Fibroblast of skin of scalp (primary cell): Measurements from ENCODE around the gene PLIN4. TPM values are rescaled to one million over a fixed set of nuclear protein-coding genes. Genes with fewer than 3 reads are reported as not detected.
"Not testable (repeated sequence)": the region's sequence is repeated elsewhere in the genome, so short reads cannot be mapped to it uniquely, and the experiment has no call there.

ENCODE experiments used
- DNase-seq: peaks from one replicate; pipeline ENCODE4 v3.0.0-alpha.2; 2013
- polyA plus RNA-seq, 2 experiments: library from polyadenylated mRNA; unstranded; fragments of 120-200 nt; gene quantifications; one replicate each; pipeline ENCODE4 v1.2.1, GENCODE V29; 2013; ENCODE audit not compliant: insufficient read length in 2 of 2

Gene PLIN4, protein sequence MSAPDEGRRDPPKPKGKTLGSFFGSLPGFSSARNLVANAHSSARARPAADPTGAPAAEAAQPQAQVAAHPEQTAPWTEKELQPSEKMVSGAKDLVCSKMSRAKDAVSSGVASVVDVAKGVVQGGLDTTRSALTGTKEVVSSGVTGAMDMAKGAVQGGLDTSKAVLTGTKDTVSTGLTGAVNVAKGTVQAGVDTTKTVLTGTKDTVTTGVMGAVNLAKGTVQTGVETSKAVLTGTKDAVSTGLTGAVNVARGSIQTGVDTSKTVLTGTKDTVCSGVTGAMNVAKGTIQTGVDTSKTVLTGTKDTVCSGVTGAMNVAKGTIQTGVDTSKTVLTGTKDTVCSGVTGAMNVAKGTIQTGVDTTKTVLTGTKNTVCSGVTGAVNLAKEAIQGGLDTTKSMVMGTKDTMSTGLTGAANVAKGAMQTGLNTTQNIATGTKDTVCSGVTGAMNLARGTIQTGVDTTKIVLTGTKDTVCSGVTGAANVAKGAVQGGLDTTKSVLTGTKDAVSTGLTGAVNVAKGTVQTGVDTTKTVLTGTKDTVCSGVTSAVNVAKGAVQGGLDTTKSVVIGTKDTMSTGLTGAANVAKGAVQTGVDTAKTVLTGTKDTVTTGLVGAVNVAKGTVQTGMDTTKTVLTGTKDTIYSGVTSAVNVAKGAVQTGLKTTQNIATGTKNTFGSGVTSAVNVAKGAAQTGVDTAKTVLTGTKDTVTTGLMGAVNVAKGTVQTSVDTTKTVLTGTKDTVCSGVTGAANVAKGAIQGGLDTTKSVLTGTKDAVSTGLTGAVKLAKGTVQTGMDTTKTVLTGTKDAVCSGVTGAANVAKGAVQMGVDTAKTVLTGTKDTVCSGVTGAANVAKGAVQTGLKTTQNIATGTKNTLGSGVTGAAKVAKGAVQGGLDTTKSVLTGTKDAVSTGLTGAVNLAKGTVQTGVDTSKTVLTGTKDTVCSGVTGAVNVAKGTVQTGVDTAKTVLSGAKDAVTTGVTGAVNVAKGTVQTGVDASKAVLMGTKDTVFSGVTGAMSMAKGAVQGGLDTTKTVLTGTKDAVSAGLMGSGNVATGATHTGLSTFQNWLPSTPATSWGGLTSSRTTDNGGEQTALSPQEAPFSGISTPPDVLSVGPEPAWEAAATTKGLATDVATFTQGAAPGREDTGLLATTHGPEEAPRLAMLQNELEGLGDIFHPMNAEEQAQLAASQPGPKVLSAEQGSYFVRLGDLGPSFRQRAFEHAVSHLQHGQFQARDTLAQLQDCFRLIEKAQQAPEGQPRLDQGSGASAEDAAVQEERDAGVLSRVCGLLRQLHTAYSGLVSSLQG (N-terminal part only)
- 0.29 TPM for polyA plus RNA-seq (2013, experiment 1 of 2; ENCODE audit: insufficient read length)
- polyA plus RNA-seq (2013, experiment 2 of 2; ENCODE audit: insufficient read length), result 0.39 TPM

DNA sequence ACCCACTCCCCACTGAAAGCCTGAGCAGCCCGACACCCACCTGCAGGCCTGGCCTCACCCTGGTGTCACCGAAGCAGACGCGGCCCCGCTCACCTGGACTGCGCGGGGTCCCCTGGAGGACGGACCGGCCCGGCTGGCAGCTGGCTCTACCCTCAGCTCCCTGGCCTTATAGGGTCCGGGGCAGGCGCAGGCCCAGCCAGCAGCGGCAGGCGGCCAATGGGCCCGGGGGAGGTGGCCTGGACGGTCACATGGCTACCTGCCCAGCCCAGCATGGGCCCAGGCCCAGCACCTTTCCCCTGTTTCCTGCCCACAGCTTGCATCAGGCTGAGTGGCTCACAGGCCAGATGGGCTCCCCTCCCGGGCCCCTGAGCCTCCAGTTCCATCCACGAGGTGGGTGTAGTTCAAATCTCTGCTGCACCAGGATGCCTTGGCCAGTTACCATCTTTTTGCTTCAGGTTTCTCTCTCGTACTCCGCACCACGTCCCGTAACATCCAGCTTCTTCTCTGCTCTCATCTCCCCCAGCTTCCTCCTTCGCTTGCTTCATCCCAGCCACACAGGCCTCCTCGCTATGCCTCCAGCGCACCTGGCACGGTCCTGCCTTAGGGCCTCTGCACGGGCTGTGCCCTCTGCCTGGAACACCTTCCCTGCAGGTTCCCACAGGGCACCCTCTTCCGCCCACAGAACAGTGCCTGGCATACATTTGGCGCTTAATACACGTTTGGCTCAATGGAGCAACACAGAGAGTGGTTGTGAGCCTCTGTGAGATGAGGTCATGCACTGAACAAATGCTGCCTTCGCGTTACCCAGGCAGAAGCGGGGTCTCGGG lies at the start of gene PLIN4:
Gene PLIN4 (minus strand): TSS at position 142 of the 827 bp plus-strand sequence. CDS start 214 bp downstream, outside the sequence.
- no peak for DNase-seq

DNA sequence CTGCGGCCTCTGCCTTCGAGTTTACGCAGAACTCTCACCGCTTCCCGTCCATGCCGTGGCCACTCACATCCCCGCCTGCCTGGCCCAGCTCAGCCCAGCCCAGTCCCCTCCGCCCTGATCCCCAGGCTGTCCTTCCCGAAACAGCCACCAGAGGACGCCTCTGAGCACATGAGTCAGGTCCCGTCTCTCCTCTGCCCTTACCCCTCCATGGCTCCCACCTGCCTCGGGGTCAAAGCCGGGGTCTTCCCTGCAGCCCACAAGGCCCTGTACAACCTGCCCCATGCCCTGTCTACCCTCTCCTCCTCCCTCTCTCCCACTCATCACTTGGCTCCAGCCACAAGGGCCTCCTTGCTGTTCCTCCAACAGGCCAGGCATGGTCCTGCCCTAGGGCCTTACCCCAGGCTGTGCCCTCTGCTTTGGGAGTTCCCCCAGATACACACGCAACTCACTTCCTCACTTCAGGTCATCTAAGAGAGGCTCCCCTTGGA lies 49.3 kb upstream of the PLIN4 start:
- peak; percentile 51 for DNase-seq

DNA sequence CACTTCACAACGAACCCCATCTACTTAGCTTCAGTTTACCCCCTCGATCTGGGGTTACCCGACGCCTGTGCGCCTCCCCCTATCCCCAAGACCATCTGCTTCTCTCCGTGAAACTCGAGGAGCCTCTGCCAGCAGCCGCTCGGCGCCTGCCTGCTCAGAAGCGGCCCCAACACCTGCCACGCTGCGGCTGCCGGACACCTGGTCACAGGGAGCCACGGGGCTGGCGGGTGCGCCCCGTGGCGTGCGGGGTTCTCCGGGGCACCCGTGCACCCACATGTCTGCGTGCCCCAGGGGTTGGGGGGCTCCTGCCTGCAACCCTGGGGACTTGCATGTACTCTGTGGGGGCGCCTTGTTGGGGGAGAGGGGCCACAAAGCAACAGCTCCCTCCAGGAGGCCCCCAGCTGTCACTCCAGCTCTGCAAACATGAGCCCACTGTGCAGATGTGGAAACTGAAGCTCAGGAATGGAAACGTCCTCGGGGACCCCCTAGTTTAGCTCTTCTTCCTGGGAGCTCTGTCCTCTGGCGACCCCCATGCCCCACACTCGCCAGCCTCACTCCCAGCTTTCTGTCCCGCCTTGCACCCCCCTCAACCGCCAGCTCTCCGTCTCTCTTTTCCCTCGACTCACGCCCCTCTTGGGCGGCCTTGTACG lies 48.2 kb upstream of the PLIN4 start:
- DNase-seq, result no peak

DNA sequence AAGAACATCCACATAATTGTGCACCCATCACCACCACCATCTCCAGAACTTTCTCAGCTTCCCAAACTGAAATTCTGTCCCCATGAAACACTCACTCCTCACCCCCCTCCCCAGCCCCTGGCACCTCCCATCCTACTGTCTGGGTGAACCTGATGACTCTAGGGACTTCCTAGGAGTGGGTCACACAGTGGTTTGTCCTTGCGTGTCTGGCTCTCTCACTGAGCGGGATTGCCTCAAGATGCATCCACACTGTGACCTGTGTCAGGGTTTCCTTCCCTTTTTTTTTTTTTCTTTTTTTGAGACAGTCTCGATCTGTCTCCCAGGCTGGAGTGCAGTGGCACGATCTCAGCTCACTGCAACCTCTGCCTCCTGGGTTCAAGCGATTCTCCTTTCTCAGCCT lies 45.3 kb upstream of the PLIN4 start:
- DNase-seq, result not testable (repeated sequence)

DNA sequence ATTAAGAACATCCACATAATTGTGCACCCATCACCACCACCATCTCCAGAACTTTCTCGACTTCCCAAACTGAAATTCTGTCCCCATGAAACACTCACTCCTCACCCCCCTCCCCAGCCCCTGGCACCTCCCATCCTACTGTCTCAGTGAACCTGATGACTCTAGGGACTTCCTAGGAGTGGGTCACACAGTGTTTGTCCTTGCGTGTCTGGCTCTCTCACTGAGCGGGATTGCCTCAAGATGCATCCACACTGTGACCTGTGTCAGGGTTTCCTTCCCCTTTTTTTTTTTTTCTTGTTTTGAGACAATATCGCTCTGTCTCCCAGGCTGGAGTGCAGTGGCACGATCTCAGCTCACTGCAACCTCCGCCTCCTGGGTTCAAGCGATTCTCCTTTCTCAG lies 43.8 kb upstream of the PLIN4 start:
- DNase-seq, result not testable (repeated sequence)

DNA sequence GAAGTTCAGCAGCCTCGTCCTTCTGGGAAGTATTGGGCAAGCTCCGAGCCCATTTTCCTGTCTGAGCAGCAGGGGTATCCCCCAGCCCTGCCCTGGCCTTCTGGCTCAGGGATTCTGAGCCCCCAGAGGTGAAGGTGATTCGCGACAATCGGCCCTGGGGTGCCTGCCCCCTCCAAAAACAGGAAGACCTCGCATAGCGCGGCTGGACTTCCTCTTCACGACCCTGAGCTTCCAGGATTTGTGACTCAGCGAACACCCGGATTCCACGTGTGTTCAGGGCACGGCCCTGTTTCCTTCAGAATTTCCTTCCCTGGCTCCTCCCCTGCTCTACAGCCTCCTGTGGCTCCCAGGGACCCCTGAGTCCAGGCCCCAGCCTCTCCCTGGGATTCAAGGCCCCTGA lies 41.3 kb upstream of the PLIN4 start, which contains the start of gene SEMA6B:
Gene SEMA6B (minus strand): TSS at position 116 of the 400 bp plus-strand sequence. CDS start 1,227 bp downstream, outside the sequence.
- no peak for DNase-seq

DNA sequence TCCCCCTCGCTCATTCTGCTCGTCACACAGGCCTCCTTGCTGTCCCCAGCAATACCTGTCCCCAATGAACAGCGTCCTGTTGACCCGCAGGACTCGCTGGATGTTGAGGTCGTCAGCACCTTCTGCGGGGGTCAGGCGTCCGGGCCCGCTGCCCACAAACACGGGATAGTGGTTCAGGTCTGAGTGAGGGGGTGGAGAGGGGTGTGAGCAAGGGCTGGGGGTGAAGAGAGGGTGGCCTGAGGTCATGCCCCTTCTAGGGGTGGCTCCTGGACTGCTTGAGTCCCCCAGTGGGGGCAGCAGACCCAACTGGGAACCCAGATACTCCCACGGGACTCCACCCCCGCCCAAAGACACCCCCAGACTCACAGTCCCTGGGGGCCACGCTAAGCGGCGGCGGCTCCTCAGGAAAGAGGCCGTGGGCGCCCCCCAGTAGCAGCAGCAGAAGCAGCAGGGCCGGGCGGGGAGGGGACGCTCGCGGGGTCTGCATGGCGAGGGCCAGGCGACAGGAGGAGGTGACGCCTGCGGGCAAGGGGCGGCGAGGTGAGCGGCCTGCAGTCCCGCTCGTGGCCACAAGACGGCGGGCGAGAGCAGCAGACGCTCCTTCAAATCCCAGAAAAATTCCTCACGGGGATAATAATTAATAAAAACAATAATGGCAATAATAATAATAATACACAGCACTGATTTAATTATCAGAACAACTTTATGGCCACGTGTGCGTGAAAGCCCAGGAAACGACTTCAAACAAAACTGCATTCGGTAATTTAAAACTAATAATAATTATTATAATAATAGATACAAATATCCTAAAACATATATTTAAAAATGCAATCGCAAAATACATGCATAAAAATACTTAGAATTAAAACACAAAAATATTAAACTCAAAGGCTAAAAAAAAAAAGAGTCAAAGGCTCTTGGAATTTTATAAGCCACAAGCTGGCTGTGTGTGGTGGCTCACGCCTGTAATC lies 40.0 kb upstream of the PLIN4 start:
- no peak for DNase-seq

DNA sequence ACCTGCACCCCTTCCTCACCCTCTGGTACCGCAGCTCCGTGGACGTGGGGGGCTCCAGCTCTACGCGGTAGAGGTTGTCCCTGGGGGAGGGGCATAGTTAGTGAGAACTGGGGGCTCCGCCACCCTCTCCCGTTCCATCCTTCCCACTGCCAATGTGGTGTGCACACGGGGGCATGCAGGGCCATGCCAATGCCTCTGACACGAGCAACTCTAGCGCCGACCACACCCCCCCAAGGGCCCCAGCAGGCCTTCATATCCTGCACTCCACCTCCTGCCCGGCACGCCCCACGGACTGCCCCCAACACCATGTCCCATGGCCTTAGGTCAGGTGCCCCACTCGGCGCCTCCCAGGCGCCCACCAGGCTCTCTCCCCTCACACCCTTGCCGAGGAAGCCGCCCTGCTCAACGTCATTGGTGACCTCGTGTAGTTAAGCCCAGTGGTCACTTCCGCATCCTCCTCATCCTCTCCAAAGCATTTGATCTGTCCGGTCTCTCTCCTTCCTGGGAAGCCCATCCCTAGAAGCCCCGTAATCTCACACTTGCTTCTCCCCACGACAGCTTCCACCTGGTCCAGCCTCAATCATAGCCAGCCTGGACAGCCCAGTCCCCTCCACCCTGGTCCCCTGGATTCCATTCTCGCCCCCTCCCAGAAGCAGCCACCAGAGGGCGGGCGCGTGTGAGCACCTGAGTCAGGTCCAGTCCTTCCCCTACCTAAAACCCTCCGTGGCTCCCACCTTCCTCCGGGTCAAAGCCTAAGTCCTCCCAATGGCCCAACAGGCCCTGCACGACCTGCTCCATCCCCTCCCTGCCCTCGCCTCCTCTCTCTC lies 39.1 kb upstream of the PLIN4 start:
- no peak for DNase-seq

DNA sequence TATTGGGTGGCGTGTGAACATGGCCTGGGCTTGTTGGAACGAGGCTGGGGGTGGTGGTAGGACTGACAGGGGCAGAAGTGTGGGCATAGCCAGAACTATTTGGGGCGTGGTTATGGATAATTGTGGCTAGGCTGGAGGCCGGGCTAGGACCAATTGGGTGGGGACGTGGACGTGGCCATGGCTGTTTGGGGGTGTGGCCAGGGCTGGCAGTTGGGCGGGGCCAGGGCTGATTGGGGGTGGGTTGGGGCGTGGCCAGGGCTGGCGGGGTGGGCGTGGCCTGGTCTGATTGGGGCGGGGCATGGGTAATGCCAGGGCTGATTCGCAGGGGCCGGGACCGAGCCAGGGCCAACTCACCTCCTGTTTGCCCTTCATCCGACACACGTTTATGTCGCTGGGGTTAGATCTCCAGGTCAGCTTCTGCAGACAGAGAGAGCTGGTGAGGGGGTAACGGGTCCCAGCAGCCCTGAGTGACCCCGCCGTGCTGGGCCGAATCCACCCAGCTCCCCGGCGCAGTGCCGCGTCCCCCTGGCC lies 38.4 kb upstream of the PLIN4 start:
- peak; percentile 20 for DNase-seq

DNA sequence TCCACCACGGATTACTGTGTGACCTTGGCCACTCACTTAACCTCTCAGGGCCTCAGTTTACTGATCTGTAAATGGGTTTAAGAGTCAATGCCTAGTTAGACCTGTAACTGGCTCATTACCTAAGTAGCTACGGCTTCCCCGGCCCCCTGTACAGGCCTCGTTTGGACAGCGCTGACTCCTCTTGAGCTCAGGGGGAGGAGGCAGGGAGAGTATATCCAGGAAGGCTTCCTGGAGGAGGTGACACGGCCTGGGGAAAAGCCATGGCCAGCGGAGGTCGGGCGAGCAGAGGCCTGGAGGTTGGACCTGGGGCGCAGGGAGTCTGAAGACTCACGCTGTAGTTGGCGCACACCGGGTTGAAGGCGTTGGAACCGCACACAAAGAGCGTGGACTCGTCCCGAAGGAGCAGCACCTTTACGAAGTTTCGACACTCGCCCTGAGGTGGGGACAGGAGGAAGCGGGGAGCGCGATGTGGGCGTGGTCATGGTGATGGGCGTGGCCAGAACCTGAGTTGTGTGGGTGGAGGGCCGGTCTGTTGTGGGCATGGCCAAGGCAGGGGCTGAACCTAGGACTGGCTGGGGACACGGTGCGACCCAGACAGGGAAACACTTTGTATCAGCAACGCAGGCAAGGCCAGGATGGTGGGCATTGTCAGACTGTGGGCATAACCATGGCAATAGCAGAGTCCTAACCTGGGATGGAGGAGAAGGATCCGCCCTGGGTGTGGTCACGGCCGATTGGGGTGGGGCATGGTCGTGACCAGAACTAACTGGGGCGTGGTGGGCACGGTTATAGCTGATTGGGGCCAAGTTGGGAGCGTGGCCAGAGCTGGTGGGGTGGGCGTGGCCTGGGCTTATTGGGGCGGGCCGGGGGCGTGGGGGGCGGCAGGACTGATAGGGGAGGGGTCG lies 37.6 kb upstream of the PLIN4 start:
- DNase-seq, result no peak

DNA sequence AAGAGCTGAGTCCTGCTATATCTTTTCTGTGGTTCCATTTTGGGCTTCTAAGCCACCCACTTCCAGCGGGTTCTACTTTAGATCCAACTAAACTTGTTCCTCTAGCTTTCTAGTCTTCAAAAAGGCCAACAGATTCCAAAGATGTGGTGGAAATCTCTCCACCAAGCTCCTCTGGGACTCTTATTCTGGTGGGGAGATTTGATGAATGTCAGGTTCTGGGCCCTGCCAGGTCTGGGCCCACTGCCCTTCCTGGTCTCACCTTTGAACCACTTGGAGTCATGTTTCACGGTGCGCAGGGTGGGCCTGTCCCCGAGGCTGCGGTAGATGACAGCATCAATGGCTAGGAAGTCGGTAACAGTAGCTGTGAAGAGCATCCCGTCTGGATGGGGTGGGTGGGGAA lies 36.4 kb upstream of the PLIN4 start:
- DNase-seq, result no peak

DNA sequence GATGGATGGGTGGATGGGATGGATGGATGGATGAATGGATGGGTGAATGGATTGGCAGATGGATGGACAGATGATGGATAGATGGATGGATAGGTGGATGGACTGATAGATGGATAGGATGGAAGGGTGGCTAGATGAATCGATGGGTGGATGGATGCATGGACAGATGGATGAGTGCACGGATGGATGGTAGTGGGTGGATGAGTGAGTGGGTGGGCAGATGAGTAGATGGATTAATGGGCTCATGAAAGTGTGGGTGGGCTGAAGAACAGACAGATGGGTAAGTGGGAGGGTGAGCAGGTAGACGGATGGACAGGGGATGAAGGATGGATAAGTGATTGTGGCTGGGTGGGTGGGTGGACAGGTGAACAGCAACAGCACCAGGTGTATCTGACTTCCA lies 35.5 kb upstream of the PLIN4 start:
- no peak for DNase-seq

DNA sequence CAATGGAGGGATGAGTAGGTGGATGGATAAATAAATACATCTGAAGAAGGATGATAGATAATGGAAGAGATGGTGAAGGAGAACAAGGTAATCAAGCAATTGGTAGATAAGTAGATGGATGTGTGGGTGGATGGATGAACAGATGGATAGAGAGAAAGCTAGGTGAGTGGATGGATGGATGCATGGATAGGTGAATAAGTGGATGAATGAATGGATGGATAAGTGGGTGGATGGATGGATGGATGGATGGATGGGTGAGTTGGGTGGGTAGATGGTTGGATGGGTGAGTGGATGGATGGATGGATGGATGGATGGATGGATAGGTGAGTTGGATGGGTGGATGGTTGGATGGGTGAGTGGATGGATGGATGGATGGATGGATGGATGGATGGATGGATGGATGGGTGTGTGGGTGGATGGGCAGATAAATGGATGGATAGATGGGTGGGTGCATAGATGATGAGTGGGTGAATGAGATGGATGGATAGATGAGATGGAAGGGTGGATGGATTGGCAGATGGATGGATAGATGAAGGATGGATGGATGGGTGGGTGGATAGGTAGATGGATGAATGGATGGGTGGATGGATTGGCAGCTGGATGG lies 34.9 kb upstream of the PLIN4 start:
- DNase-seq, result no peak

DNA sequence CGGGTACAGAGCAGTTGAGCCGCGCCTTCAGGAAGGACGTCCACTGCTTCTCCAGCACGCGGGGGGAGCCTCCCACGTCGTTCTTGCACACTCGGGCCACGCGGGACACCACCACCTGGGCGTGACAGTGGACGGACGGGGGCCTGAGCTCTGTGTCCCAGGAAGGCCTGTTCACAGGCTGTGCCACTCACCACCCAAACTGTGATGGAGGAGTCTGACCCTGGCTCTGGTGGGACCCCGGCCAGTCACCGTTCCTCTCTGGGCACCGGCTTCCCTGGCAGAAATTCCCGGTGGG lies 34.2 kb upstream of the PLIN4 start:
- DNase-seq, result no peak

DNA sequence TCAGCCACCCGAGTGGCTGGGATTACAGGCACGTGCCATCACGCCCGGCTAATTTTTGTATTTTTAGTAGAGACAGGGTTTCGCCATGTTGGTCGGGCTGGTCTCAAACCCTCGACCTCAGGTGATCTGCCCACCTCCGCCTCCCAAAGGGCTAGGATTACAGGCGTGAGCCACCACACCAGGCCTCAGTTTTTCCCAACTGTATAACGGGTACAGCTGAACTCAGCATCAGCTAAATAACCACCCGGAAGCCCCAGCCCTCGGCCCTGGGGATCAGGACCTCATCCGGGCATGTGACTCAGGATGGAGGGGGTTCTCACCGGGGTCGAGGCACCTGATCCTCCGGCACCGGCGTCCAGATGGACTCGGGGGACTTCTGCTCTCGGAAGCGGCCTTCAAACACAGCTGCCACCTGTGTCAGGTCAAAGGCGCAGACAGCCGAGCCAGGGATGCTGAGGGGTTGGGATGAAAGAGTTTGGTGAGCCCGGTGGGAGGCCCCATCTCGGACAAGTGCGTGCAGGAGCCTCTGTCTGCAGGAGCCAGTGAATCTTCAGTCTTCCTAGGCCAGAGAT lies 32.3 kb upstream of the PLIN4 start:
- no peak for DNase-seq

DNA sequence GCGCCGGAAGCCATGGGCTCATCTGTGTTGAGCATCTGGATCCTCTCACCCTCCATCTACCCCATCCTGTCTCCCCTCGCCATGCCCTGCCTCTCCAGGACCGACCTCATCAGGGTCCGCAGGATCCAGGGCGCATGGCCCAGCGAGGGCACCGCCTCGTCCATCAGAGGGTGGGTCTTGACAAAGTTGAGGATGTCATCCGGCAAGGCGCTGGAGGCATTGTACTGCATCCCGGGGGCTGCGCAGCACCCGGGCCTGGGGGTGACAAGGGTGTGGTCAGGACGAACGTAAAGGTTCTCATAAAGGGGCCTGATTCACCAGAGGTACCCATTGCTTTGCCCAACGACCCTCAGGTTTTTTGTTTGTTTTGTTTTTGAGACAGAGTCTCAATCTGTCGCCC lies 31.7 kb upstream of the PLIN4 start:
- no peak for DNase-seq

DNA sequence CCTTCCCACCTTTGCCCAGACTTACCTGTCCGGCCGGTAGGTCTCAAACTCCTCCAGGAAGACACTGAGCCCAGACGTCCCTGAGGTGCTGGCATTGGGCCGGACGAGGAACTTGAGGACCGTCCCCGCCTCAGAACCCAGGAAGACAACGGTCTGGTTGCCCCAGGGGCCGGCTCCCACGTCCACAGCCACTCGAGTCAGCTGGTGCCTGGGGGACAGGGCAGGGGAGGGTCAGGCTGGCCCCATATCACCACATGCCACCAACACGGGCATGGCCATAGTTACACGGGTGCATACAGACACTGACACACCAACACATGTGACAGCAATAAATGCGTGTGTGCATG lies 29.9 kb upstream of the PLIN4 start:
- DNase-seq, result no peak
